Globus pallidus (tissue), 1 donor: ENCODE results near the gene DEPDC5.

Experiments
- DNase-seq: peaks from one replicate; pipeline ENCODE4 v3.0.0-alpha.2; 2015; ENCODE audit warnings: low spot score

Gene DEPDC5

DNA sequence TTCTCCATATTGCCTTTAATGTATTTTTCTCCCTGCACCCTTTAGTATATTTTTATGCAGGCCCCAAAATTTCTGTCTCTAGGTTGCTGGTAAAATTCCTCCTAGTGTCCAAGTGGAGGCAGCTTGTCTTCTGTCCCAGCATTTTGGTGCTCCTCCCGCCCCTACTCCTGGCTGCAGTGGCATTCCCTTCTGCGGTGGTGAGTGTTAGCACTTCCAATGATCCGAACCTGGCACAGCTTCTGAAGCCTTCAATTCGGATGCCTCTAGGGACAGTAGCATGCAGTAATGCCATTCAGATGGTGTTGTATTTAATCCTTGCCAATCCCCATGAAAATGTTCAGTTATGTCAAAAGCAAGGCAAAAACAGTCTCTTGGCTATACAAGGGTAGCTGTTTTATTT, 196.4 kb downstream of the DEPDC5 start:
- DNase-seq: no peak

DNA sequence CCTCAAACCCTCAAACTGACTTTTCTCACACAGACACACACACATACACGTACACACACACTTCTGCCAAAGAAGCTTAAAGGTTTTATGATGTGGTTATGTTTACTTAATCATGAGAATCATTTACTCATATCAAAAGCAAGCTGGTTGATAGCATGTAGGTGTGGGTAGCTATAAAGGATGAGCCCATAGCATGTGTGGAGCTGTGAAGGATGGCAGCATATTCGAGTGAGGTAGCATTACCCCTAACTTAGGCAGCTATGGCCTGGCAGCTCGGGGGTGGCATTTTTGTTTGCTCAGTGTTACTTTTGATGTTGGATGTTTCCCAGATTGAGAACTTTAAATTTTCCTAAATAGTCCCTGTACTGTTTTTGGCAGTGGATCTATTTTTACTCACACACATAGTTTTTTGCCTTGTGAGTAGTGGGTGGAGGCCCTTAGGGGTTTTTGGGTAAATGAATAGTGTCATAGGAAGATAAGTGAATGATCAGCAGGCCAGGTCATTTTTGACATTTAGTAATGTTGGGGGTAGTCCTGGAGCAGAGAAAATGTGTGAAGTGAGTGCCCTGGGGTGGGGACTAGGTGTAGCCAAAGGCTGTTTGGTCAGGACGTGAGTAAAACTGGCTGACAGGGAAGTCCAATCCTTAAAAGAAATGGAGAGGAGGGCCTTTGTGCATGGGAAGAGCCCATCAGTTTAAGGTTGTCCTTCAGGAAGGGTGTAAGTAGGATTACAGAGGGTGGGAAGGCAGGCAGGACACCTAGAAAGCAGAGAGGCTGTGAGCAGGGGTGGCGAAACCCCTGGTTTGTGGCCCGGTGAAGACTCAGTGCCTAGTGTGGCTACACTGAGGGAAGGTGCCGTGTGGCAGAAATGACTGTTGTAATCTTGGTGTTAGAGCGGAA, 197.6 kb downstream of the DEPDC5 start:
- no peak for DNase-seq

DNA sequence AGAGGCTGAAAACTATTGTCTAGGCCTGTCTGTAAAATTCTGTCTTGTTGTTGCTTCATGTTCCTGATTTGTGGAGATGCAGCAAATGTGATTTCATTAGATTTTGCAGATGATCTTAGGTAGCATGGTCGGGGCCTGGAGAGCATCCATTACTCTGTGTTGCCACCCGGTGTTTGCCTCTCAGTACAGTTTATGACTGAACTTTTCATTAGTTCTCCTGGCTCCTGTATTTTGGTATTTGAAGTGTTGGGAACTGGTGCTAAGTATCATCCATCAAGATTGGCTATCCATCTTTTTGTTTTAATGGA, 198.2 kb downstream of the DEPDC5 start:
- no peak for DNase-seq

DNA sequence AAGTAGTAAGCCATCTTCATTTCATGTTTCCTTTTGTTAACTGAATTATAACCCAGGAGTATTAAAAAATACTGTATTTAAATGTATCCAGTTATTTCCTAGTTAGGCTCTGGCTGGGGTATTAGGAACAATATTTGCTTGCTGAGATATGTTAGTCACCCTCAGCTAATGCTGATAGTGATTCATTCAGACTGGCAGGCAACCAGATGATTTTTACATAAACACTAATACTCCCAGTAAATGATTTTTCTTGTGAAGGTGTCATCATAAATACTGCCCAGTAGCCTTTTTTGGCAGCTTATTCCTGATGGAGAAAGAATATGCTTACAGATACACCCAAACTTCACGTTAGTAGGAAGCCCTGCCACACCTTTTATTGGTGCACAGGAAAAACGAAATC, 198.7 kb downstream of the DEPDC5 start:
- DNase-seq: no peak

DNA sequence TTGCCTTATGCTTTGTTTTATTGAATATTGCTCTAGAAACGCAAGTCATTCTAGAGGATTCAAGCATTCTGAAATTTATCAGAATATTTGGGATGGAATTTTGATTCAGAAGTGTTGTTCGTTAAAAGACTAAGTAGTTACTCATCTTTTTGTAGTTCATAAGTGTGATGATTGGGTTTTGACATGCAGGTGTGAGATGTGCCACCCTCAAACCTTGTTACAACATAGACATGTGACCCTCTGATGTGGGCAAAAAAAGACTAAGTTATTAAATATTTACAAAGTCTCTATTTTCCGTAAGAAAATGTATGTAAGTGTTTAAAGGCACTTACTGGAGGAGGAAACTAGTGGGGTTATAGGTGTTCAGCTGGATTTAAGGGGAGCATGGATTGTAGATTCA, 199.4 kb downstream of the DEPDC5 start:
- DNase-seq: no peak

DNA sequence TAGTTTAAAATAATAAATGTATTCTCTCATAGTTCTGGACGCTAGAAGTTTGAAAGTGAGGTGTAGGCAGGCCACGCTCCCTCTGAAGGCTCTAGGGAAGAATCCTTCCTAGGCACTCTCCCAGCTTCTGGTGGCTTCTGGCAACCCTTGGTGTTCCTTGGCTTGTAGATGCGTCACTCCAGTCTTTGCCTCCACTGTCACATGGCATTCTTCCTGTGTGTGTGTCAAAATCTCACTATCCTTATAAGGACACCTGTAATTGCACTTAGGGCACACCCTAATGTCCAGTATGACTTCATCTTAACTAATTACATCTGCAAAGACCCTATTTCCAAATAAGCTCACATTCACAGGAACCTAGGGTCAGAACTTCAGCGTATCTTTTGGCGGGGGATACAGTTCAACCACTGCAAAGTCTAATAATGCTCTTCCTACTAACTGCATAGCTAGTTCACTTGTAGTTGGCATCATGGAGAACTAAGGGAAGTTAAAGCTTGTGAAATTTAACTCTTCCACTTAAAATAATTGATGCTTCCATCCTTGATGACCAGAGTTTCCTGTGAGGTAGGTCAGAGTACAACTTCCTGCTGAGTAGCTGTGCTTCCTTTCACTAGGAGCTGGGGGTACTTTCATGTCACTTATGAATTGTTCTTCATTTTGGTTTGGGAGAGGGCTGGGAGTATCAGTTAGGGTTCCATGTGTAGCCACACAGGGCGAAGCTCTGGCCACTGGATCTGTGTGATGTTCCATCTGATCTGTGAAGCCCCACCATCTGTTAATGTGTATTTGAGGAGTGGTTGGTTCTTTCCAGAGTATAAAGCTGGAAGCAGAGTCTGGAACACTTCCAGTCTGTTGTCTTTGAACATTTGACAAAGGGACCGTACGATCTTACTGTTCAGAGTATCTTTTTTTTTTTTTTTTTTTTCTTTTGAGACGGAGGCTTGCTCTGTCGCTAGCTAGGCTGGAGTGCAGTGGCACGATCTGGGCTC, 201.0 kb downstream of the DEPDC5 start:
- DNase-seq: no peak

DNA sequence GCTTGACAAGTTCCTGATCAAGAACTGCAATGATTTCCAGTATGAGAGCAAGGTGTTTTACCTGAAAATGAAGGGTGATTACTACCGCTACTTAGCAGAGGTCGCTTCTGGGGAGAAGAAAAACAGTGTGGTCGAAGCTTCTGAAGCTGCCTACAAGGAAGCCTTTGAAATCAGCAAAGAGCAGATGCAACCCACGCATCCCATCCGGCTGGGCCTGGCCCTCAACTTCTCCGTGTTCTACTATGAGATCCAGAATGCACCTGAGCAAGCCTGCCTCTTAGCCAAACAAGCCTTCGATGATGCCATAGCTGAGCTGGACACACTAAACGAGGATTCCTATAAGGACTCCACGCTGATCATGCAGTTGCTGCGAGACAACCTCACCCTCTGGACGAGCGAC, 202.5 kb downstream of the DEPDC5 start:
- no peak for DNase-seq
